ENCODE data around the gene RTTN.
A peak's percentile ranks its signal among the peaks of the same experiment; 100 is the strongest.
"Not testable (repeated sequence)": the region's sequence is repeated elsewhere in the genome, so short reads cannot be mapped to it uniquely, and the experiment has no call there.

RTTN gene

GRCh38 chr18:70205421-70206397 lies at the start of gene RTTN:
Gene RTTN, minus strand, starts transcription at chr18:70205687. Its CDS starts 29 bp downstream, at chr18:70205658.
- peak within 1 kb of the TSS; percentile 88 to 93 for H3K9ac ChIP-seq (ENCODE audit: low read length in 2 of 2)
- H3K4me1 ChIP-seq (ENCODE audit: control insufficient read depth, insufficient read depth, low read length) = no peaks in the 10 kb centered on the region
- no peaks in the 10 kb centered on the region for H3K9me3 ChIP-seq (ENCODE audit: control insufficient read depth in 2 of 2, low read length in 2 of 2)
- H3K36me3 ChIP-seq (ENCODE audit: control insufficient read depth in 2 of 2, insufficient read depth in 2 of 2, low read length in 2 of 2) = no peaks in the 10 kb centered on the region
- peak within 1 kb of the TSS; percentile 93 for H3K27ac ChIP-seq (ENCODE audit: low read length)
- H3K27me3 ChIP-seq (ENCODE audit: control insufficient read depth in 1 of 2, insufficient read depth in 2 of 2, low read length in 2 of 2) = no peaks in the 10 kb centered on the region
- H3K4me3 ChIP-seq (ENCODE audit: low read length in 2 of 2) = peak within 1 kb of the TSS; percentile 89 to 91

- Histone ChIP-seq H3K4me1 (ENCODE audit: control insufficient read depth, insufficient read depth, low read length) (peaks cover 7% of the 10 kb centered on the region), H3K9me3 (ENCODE audit: control insufficient read depth in 2 of 2, low read length in 2 of 2) (no peaks in the 10 kb centered on the region), H3K36me3 (ENCODE audit: control insufficient read depth in 2 of 2, insufficient read depth in 2 of 2, low read length in 2 of 2) (no peaks in the 10 kb centered on the region), H3K27ac (ENCODE audit: low read length) (no peak overlapping the region), H3K9ac (ENCODE audit: low read length in 2 of 2) (no peak overlapping the region), H3K4me3 (ENCODE audit: low read length in 2 of 2) (no peak overlapping the region), H3K27me3 (ENCODE audit: control insufficient read depth in 1 of 2, insufficient read depth in 2 of 2, low read length in 2 of 2) (no peaks in the 10 kb centered on the region)
Observed at GRCh38 chr18:70250781-70251180, 45.3 kb upstream of the RTTN start.

- H3K9me3 ChIP-seq (ENCODE audit: control insufficient read depth in 2 of 2, low read length in 2 of 2); H3K4me3 ChIP-seq (ENCODE audit: low read length in 2 of 2); H3K9ac ChIP-seq (ENCODE audit: low read length in 2 of 2); H3K36me3 ChIP-seq (ENCODE audit: control insufficient read depth in 2 of 2, insufficient read depth in 2 of 2, low read length in 2 of 2); H3K27ac ChIP-seq (ENCODE audit: low read length); H3K27me3 ChIP-seq (ENCODE audit: control insufficient read depth in 1 of 2, insufficient read depth in 2 of 2, low read length in 2 of 2): not testable (repeated sequence)
- H3K4me1 ChIP-seq (ENCODE audit: control insufficient read depth, insufficient read depth, low read length) = peaks cover 11% of the 10 kb centered on the region
Observed at GRCh38 chr18:70249861-70250260, 44.4 kb upstream of the RTTN start.

GRCh38 chr18:70249118-70249517 lies 43.6 kb upstream of the RTTN start:
- H3K4me1 ChIP-seq (ENCODE audit: control insufficient read depth, insufficient read depth, low read length) = peaks cover 14% of the 10 kb centered on the region
- H3K4me3 ChIP-seq (ENCODE audit: low read length in 2 of 2) = no peak overlapping the region
- no peaks in the 10 kb centered on the region for H3K36me3 ChIP-seq (ENCODE audit: control insufficient read depth in 2 of 2, insufficient read depth in 2 of 2, low read length in 2 of 2)
- H3K27ac ChIP-seq (ENCODE audit: low read length) = no peak overlapping the region
- no peaks in the 10 kb centered on the region for H3K27me3 ChIP-seq (ENCODE audit: control insufficient read depth in 1 of 2, insufficient read depth in 2 of 2, low read length in 2 of 2)
- no peak overlapping the region for H3K9ac ChIP-seq (ENCODE audit: low read length in 2 of 2)
- H3K9me3 ChIP-seq (ENCODE audit: control insufficient read depth in 2 of 2, low read length in 2 of 2) = no peaks in the 10 kb centered on the region

- no peaks in the 10 kb centered on the region for H3K9me3 ChIP-seq (ENCODE audit: control insufficient read depth in 2 of 2, low read length in 2 of 2)
- no peaks in the 10 kb centered on the region for H3K27me3 ChIP-seq (ENCODE audit: control insufficient read depth in 1 of 2, insufficient read depth in 2 of 2, low read length in 2 of 2)
- no peaks in the 10 kb centered on the region for H3K36me3 ChIP-seq (ENCODE audit: control insufficient read depth in 2 of 2, insufficient read depth in 2 of 2, low read length in 2 of 2)
- peak overlapping the region; percentile 1 to 42 for H3K9ac ChIP-seq (ENCODE audit: low read length in 2 of 2)
- peak overlapping the region; percentile 50 for H3K27ac ChIP-seq (ENCODE audit: low read length)
- peak overlapping the region; percentile 44 to 55 for H3K4me3 ChIP-seq (ENCODE audit: low read length in 2 of 2)
- peaks cover 14% of the 10 kb centered on the region for H3K4me1 ChIP-seq (ENCODE audit: control insufficient read depth, insufficient read depth, low read length)
Observed at GRCh38 chr18:70246061-70246466, 40.6 kb upstream of the RTTN start.

- H3K9me3 ChIP-seq (ENCODE audit: control insufficient read depth in 2 of 2, low read length in 2 of 2) = no peaks in the 10 kb centered on the region
- peaks cover 14% of the 10 kb centered on the region for H3K4me1 ChIP-seq (ENCODE audit: control insufficient read depth, insufficient read depth, low read length)
- no peak overlapping the region for H3K4me3 ChIP-seq (ENCODE audit: low read length in 2 of 2)
- no peak overlapping the region for H3K27ac ChIP-seq (ENCODE audit: low read length)
- no peaks in the 10 kb centered on the region for H3K36me3 ChIP-seq (ENCODE audit: control insufficient read depth in 2 of 2, insufficient read depth in 2 of 2, low read length in 2 of 2)
- no peaks in the 10 kb centered on the region for H3K27me3 ChIP-seq (ENCODE audit: control insufficient read depth in 1 of 2, insufficient read depth in 2 of 2, low read length in 2 of 2)
- no peak overlapping the region for H3K9ac ChIP-seq (ENCODE audit: low read length in 2 of 2)
Observed at GRCh38 chr18:70243131-70243929, 37.8 kb upstream of the RTTN start.

- H3K4me1 ChIP-seq (ENCODE audit: control insufficient read depth, insufficient read depth, low read length); H3K27ac ChIP-seq (ENCODE audit: low read length); H3K9me3 ChIP-seq (ENCODE audit: control insufficient read depth in 2 of 2, low read length in 2 of 2); H3K4me3 ChIP-seq (ENCODE audit: low read length in 2 of 2); H3K27me3 ChIP-seq (ENCODE audit: control insufficient read depth in 1 of 2, insufficient read depth in 2 of 2, low read length in 2 of 2); H3K9ac ChIP-seq (ENCODE audit: low read length in 2 of 2); H3K36me3 ChIP-seq (ENCODE audit: control insufficient read depth in 2 of 2, insufficient read depth in 2 of 2, low read length in 2 of 2): not testable (repeated sequence)
Observed at GRCh38 chr18:70236921-70237320, 31.4 kb upstream of the RTTN start.

GRCh38 chr18:70235478-70235877 lies 30.0 kb upstream of the RTTN start:
- H3K27ac ChIP-seq (ENCODE audit: low read length) = no peak overlapping the region
- no peaks in the 10 kb centered on the region for H3K9me3 ChIP-seq (ENCODE audit: control insufficient read depth in 2 of 2, low read length in 2 of 2)
- no peaks in the 10 kb centered on the region for H3K36me3 ChIP-seq (ENCODE audit: control insufficient read depth in 2 of 2, insufficient read depth in 2 of 2, low read length in 2 of 2)
- no peak overlapping the region for H3K9ac ChIP-seq (ENCODE audit: low read length in 2 of 2)
- no peak overlapping the region for H3K4me3 ChIP-seq (ENCODE audit: low read length in 2 of 2)
- H3K27me3 ChIP-seq (ENCODE audit: control insufficient read depth in 1 of 2, insufficient read depth in 2 of 2, low read length in 2 of 2) = no peaks in the 10 kb centered on the region
- no peaks in the 10 kb centered on the region for H3K4me1 ChIP-seq (ENCODE audit: control insufficient read depth, insufficient read depth, low read length)

- H3K36me3 ChIP-seq (ENCODE audit: control insufficient read depth in 2 of 2, insufficient read depth in 2 of 2, low read length in 2 of 2) = no peaks in the 10 kb centered on the region
- H3K27me3 ChIP-seq (ENCODE audit: control insufficient read depth in 1 of 2, insufficient read depth in 2 of 2, low read length in 2 of 2) = no peaks in the 10 kb centered on the region
- no peak overlapping the region for H3K9ac ChIP-seq (ENCODE audit: low read length in 2 of 2)
- no peak overlapping the region for H3K27ac ChIP-seq (ENCODE audit: low read length)
- H3K9me3 ChIP-seq (ENCODE audit: control insufficient read depth in 2 of 2, low read length in 2 of 2) = no peaks in the 10 kb centered on the region
- H3K4me3 ChIP-seq (ENCODE audit: low read length in 2 of 2) = no peak overlapping the region
- H3K4me1 ChIP-seq (ENCODE audit: control insufficient read depth, insufficient read depth, low read length) = no peaks in the 10 kb centered on the region
Observed at GRCh38 chr18:70234667-70235459, 29.4 kb upstream of the RTTN start.

GRCh38 chr18:70233974-70234373 lies 28.5 kb upstream of the RTTN start:
- no peaks in the 10 kb centered on the region for H3K36me3 ChIP-seq (ENCODE audit: control insufficient read depth in 2 of 2, insufficient read depth in 2 of 2, low read length in 2 of 2)
- no peak overlapping the region for H3K4me3 ChIP-seq (ENCODE audit: low read length in 2 of 2)
- H3K9me3 ChIP-seq (ENCODE audit: control insufficient read depth in 2 of 2, low read length in 2 of 2) = no peaks in the 10 kb centered on the region
- H3K27me3 ChIP-seq (ENCODE audit: control insufficient read depth in 1 of 2, insufficient read depth in 2 of 2, low read length in 2 of 2) = no peaks in the 10 kb centered on the region
- no peaks in the 10 kb centered on the region for H3K4me1 ChIP-seq (ENCODE audit: control insufficient read depth, insufficient read depth, low read length)
- no peak overlapping the region for H3K27ac ChIP-seq (ENCODE audit: low read length)
- no peak overlapping the region for H3K9ac ChIP-seq (ENCODE audit: low read length in 2 of 2)
